HFF-Myc (cell line): ENCODE results near the gene SCAMP5.

ENCODE experiments used
- DNase-seq: peaks from one replicate; pipeline ENCODE4 v3.0.0-alpha.2; 2011; ENCODE audit warnings: low read depth; ENCODE audit errors: extremely low read depth
- H3K4me3 ChIP-seq: replicated peaks from 2 replicates; pipeline ENCODE4 v1.5.1; 2011; ENCODE audit warnings: low read depth, mild to moderate bottlenecking, control low read depth, low read length
- CTCF ChIP-seq: IDR thresholded peaks from 2 replicates; pipeline ENCODE4 v1.5.1; 2012; ENCODE audit warnings: mild to moderate bottlenecking, low read depth, low read length, control low read depth; ENCODE audit errors: missing control alignments

The SCAMP5 gene

GRCh38 chr15:74997141-74997540, 1.8 kb downstream of the SCAMP5 start:
- no peak for DNase-seq
- H3K4me3 ChIP-seq: no peak overlapping the region
- TF ChIP-seq CTCF: no peak

GRCh38 chr15:74997543-74997942, 2.2 kb downstream of the SCAMP5 start:
- no peak overlapping the region for H3K4me3 ChIP-seq
- no peak for DNase-seq
- no peak for TF ChIP-seq CTCF

GRCh38 chr15:75001310-75001709, 5.9 kb downstream of the SCAMP5 start:
- H3K4me3 ChIP-seq: no peak overlapping the region
- no peak for TF ChIP-seq CTCF
- no peak for DNase-seq

- no peak for DNase-seq
- TF ChIP-seq CTCF: no peak
- no peak overlapping the region for H3K4me3 ChIP-seq
These were observed 7.0 kb downstream of the SCAMP5 start for GRCh38 chr15:75002398-75002797.

GRCh38 chr15:75007216-75007615, 11.9 kb downstream of the SCAMP5 start:
- H3K4me3 ChIP-seq: no peak overlapping the region
- no peak for DNase-seq
- TF ChIP-seq CTCF: no peak

- no peak for DNase-seq
- H3K4me3 ChIP-seq: no peak overlapping the region
- no peak for TF ChIP-seq CTCF
These were observed 12.9 kb downstream of the SCAMP5 start for GRCh38 chr15:75008221-75008625.

- TF ChIP-seq CTCF: no peak
- no peak overlapping the region for H3K4me3 ChIP-seq
- no peak for DNase-seq
These were observed 13.4 kb downstream of the SCAMP5 start for GRCh38 chr15:75008629-75009326.
